CD4-positive, CD25-positive, alpha-beta regulatory T cell (primary cell): ENCODE results near the gene TFB2M. TPM values are rescaled to one million over a fixed set of nuclear protein-coding genes. Genes with fewer than 3 reads are reported as not detected.
"Not testable (repeated sequence)": the region's sequence is repeated elsewhere in the genome, so short reads cannot be mapped to it uniquely, and the experiment has no call there.

Experiments used
- ATAC-seq, 2 donors: fragments of 150-1000 bp; cut with Tn5 transposase; one replicate each; pipeline ENCODE4 v1.10.0; 2021; ENCODE audit warnings: low read depth in 2 of 2, moderate number of reproducible peaks in 2 of 2, moderate library complexity in 1 of 2
- DNase-seq, 3 donors: peaks; one replicate each; pipeline versions ENCODE4 v3.0.0 to v3.0.0-alpha.2; 2012 to 2022; ENCODE audit warnings: mixed read lengths in 1 of 3
- H3K27ac ChIP-seq: one replicate; pipeline ENCODE4 v1.7.0; 2013; ENCODE audit warnings: mild to moderate bottlenecking, low read length; ENCODE audit not compliant: insufficient read depth, poor library complexity, severe bottlenecking
- H3K27me3 ChIP-seq: one replicate; pipeline ENCODE4 v1.7.0; 2013; ENCODE audit warnings: low read length; ENCODE audit not compliant: control insufficient read depth, insufficient read depth
- H3K36me3 ChIP-seq: one replicate; pipeline ENCODE4 v1.7.0; 2013; ENCODE audit warnings: mild to moderate bottlenecking, low read length, moderate library complexity; ENCODE audit not compliant: control insufficient read depth, insufficient read depth
- H3K4me1 ChIP-seq: 2 replicates; pipeline ENCODE4 v1.7.0; 2013; ENCODE audit warnings: mild to moderate bottlenecking, low read length; ENCODE audit not compliant: insufficient read depth, control insufficient read depth, poor library complexity, severe bottlenecking
- H3K4me3 ChIP-seq: one replicate; pipeline ENCODE4 v1.7.0; 2013; ENCODE audit warnings: low read depth, mild to moderate bottlenecking, low read length, moderate library complexity
- H3K9me3 ChIP-seq, 2 experiments: 1 replicate in 1 of 2; 2 replicates in 1 of 2; pipeline ENCODE4 v1.7.0; 2013; ENCODE audit warnings: low read length in 2 of 2, mild to moderate bottlenecking in 1 of 2, moderate library complexity in 1 of 2; ENCODE audit not compliant: control insufficient read depth in 2 of 2
- H3K27ac Mint-ChIP-seq, 3 donors: one replicate each; pipeline ENCODE4 v1.8.0; 2020 to 2022; ENCODE audit warnings: mild to moderate bottlenecking in 3 of 3, mixed read lengths in 3 of 3, moderate library complexity in 2 of 3
- H3K27me3 Mint-ChIP-seq: one replicate; pipeline ENCODE4 v1.8.0; 2022; ENCODE audit warnings: mild to moderate bottlenecking, mixed read lengths
- H3K36me3 Mint-ChIP-seq: one replicate; pipeline ENCODE4 v1.8.0; 2020; ENCODE audit warnings: mixed read lengths
- H3K4me1 Mint-ChIP-seq, 4 donors: one replicate each; pipeline ENCODE4 v1.8.0; 2020 to 2022; ENCODE audit warnings: mixed read lengths in 4 of 4, mild to moderate bottlenecking in 1 of 4
- H3K4me3 Mint-ChIP-seq, 4 donors: one replicate each; pipeline ENCODE4 v1.8.0; 2020 to 2022; ENCODE audit warnings: mild to moderate bottlenecking in 4 of 4, mixed read lengths in 4 of 4, moderate library complexity in 3 of 4
- H3K9me3 Mint-ChIP-seq, 7 donors: one replicate each; pipeline ENCODE4 v1.8.0; 2020 to 2022; ENCODE audit warnings: mixed read lengths in 7 of 7, mild to moderate bottlenecking in 3 of 7, moderate library complexity in 2 of 7
- polyA plus RNA-seq, 4 donors: library from polyadenylated mRNA; unstranded; fragments of 300-500 nt; fragmentation: Illumina TruSeq; gene quantifications; one replicate each; pipeline ENCODE4 v1.2.3, GENCODE V29; 2021
- total RNA-seq: library from RNA; stranded (reverse); gene quantifications from one replicate; pipeline ENCODE4 v1.2.3, GENCODE V29; 2022

TFB2M gene
- total and polyA plus RNA-seq, 5 donors from 2014 or later: 15.2 to 21.8 (median 20.4) TPM

DNA sequence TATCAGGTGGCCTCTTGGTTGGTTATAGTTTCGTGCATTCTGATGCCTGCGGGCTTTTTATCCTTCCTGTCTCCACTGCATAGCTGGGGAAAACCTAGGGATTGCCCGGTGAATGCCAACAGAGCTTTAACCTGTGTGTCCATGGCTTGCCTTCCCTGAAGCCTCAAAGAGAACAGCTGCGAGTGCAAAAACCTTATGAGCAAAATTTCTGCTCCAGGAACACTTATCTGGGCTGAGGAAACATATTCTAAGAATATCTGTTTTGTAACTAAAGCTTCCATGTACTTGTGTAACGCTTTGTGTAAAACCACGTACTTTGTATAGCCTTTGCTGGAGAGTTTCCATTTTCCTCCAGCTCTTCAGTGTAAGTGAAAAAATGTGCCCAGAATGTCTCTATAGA lies 7.4 kb upstream of the TFB2M start:
- ATAC-seq: no peak
- H3K9me3 Mint-ChIP-seq: peaks cover 0 to 2% (median 0%) of the 10 kb centered on the region in 7 donors
- H3K4me1 ChIP-seq: peaks cover 83% of the 10 kb centered on the region
- no peaks in the 10 kb centered on the region for H3K9me3 ChIP-seq
- H3K27ac Mint-ChIP-seq: peak overlapping the region; percentile 48 to 75 (median 73)
- H3K27me3 Mint-ChIP-seq: no peaks in the 10 kb centered on the region
- H3K4me1 Mint-ChIP-seq: peaks cover 23 to 76% (median 54%) of the 10 kb centered on the region in 4 donors
- no peak for DNase-seq
- peaks cover 25% of the 10 kb centered on the region for H3K36me3 Mint-ChIP-seq
- peak overlapping the region; percentile 94 for H3K27ac ChIP-seq
- H3K4me3 ChIP-seq: peak overlapping the region; percentile 97
- peaks cover 5% of the 10 kb centered on the region for H3K36me3 ChIP-seq
- no peaks in the 10 kb centered on the region for H3K27me3 ChIP-seq
- peak overlapping the region; percentile 73 to 80 (median 76) for H3K4me3 Mint-ChIP-seq

DNA sequence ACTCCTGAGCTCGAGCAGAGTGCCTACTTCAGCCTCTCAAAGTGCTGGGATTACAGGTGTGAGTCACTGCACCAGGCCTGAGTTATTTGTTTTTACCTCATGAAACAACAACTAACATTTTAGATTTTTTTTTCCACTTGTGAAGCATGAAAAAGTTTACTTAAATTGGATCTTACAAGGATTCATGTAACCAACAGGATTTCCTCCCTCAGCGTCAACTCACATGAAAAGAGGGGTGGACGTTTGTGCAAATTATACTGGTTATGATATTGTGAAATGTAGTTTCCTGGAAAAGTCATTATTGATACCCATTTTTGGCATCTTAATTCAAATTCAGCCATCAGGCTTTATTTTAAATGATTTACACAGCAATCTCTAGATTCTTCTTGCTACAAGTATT lies 6.7 kb upstream of the TFB2M start:
- Histone ChIP-seq H3K4me3 (peak overlapping the region; percentile 97), H3K27ac (peak overlapping the region; percentile 94), H3K9me3 (no peaks in the 10 kb centered on the region), H3K36me3 (peaks cover 5% of the 10 kb centered on the region), H3K4me1 (peaks cover 84% of the 10 kb centered on the region), H3K27me3 (no peaks in the 10 kb centered on the region)
- H3K27me3 Mint-ChIP-seq: no peaks in the 10 kb centered on the region
- ATAC-seq (no peak), DNase-seq (peak in 1 of 3 donors; percentile 42)
- H3K27ac Mint-ChIP-seq: peak overlapping the region; percentile 57 to 84 (median 75)
- peak overlapping the region; percentile 73 to 80 (median 76) for H3K4me3 Mint-ChIP-seq
- H3K4me1 Mint-ChIP-seq: peaks cover 18 to 76% (median 50%) of the 10 kb centered on the region in 4 donors
- H3K36me3 Mint-ChIP-seq: peaks cover 25% of the 10 kb centered on the region
- peaks cover 0 to 2% (median 0%) of the 10 kb centered on the region in 7 donors for H3K9me3 Mint-ChIP-seq

DNA sequence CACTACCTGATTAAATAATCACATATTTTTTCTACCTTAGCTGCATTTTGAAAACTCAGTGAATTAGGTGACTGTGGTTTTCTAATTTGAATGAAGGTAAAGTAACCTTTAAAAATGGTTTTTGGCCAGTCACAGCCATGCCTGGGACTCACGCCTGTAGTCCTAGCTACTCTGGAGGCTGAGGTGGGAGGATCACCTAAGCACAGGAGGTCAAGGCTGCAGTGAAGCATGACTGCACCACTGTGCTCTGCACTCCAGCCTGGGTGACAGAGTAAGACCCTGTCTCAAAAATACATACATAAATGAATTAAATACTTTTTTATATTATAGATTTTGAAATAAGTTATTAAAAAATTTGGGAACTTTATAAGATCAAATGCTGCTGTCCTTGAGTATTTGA lies 5.9 kb upstream of the TFB2M start:
- Histone ChIP-seq H3K4me1 (peaks cover 83% of the 10 kb centered on the region), H3K36me3 (peaks cover 5% of the 10 kb centered on the region), H3K4me3 (peak overlapping the region; percentile 97), H3K9me3 (no peaks in the 10 kb centered on the region), H3K27ac (peak overlapping the region; percentile 94), H3K27me3 (no peaks in the 10 kb centered on the region)
- Mint-ChIP-seq H3K36me3 (peaks cover 21% of the 10 kb centered on the region), H3K4me1 (peaks cover 15 to 76% (median 47%) of the 10 kb centered on the region in 4 donors), H3K9me3 (peaks cover 0 to 2% (median 0%) of the 10 kb centered on the region in 7 donors), H3K27ac (peak overlapping the region; percentile 95 to 96 (median 96)), H3K27me3 (no peaks in the 10 kb centered on the region), H3K4me3 (peak overlapping the region; percentile 88 to 96 (median 94))
- DNase-seq (no peak), ATAC-seq (no peak)

DNA sequence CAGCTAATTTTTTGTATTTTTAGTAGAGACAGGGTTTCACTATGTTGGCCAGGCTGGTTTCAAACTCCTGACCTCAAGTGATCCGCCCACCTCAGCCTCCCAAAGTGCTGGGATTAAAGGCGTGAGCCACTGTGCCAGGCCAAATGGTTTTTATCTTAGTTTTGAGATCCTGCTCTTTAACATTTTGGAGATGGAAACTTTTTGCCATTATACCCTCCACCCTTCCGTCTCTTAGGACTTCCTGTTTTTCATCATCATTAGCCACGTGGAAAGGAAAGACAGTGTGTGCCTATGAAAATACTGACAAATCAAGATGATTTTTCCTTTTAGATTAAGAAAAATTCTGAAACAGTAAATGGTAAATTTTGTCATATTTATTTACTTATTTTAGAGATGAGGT lies 5.2 kb upstream of the TFB2M start:
- H3K27me3 Mint-ChIP-seq, H3K9me3 ChIP-seq, H3K36me3 ChIP-seq, ATAC-seq, H3K9me3 Mint-ChIP-seq, H3K27me3 ChIP-seq: not testable (repeated sequence)
- Mint-ChIP-seq H3K36me3 (peaks cover 19% of the 10 kb centered on the region), H3K4me3 (peak overlapping the region; percentile 88 to 96 (median 94)), H3K27ac (peak overlapping the region; percentile 95 to 96 (median 96)), H3K4me1 (peaks cover 15 to 72% (median 44%) of the 10 kb centered on the region in 4 donors)
- peak overlapping the region; percentile 97 for H3K4me3 ChIP-seq
- peaks cover 77% of the 10 kb centered on the region for H3K4me1 ChIP-seq
- DNase-seq: peak in 2 of 3 donors; percentile 39 to 71
- peak overlapping the region; percentile 94 for H3K27ac ChIP-seq

DNA sequence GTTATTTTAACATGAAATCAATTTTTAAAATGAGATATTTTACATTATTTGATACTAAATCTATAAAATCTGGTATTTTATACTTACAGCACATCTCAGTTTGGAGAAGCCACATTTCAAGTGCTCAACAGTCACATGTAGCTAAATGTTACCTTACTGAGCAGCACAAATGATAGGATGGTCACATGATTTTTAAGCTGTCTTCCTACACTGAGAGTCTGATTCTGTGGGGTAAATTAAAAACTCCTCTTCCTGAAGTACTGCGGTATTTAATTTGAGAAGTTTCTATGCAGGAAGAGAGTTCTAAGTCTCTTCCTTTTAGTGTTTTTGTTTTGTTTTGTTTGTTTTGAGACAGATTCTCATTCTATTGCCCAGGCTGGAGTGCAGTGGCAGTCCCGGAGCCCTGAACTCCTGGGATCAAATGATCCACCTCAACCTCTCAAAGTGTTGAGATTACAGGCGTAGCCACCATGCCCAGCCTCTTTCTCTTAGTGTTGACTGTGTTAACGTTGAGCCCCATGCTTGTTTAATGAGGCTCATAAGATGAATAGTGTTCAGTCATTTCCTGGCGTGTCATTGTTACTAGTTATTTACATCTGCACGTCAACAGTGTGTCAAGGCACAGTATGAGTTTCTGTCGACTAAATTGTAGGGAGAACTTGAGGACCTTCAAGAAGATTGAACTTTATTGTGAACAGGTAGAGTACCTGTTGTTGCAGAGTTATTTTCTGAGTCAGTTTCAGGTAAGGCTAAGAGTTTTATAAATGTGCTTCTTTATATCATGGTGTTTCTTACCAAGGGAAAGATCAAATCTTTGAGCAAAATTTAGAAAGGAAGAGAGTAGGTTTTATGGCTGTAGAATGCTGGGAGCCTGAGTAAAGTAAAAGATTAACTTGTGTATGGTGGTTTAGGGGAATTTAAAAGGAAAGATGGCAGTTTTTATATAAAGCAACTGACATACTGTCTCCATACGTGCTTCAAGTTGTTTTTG lies 3.5 kb upstream of the TFB2M start:
- Mint-ChIP-seq H3K36me3 (peaks cover 14% of the 10 kb centered on the region), H3K9me3 (peaks cover 0 to 2% (median 0%) of the 10 kb centered on the region in 7 donors), H3K27ac (peak overlapping the region; percentile 95 to 96 (median 96)), H3K4me1 (peaks cover 20 to 75% (median 43%) of the 10 kb centered on the region in 4 donors), H3K4me3 (peak overlapping the region; percentile 88 to 96 (median 94)), H3K27me3 (no peaks in the 10 kb centered on the region)
- peak; percentile 61 to 62 for ATAC-seq
- peak; percentile 19 to 86 (median 78) for DNase-seq
- Histone ChIP-seq H3K27me3 (no peaks in the 10 kb centered on the region), H3K9me3 (no peaks in the 10 kb centered on the region), H3K4me1 (peaks cover 82% of the 10 kb centered on the region), H3K27ac (peak overlapping the region; percentile 94), H3K36me3 (peaks cover 2% of the 10 kb centered on the region), H3K4me3 (peak overlapping the region; percentile 97)

- H3K9me3 ChIP-seq: no peaks in the 10 kb centered on the region
- no peaks in the 10 kb centered on the region for H3K27me3 ChIP-seq
- Mint-ChIP-seq H3K27me3 (no peaks in the 10 kb centered on the region), H3K36me3 (peaks cover 3% of the 10 kb centered on the region), H3K4me1 (peaks cover 17 to 72% (median 37%) of the 10 kb centered on the region in 4 donors), H3K4me3 (peak overlapping the region; percentile 94 to 100 (median 98)), H3K27ac (peak overlapping the region; percentile 96 to 99 (median 99)), H3K9me3 (peaks cover 0 to 2% (median 0%) of the 10 kb centered on the region in 7 donors)
- H3K27ac ChIP-seq: peak overlapping the region; percentile 94
- H3K36me3 ChIP-seq: no peaks in the 10 kb centered on the region
- DNase-seq (no peak), ATAC-seq (no peak)
- H3K4me1 ChIP-seq: peaks cover 78% of the 10 kb centered on the region
- peak overlapping the region; percentile 97 for H3K4me3 ChIP-seq
Observed at GRCh38 chr1:246567646-246568235, 1.7 kb upstream of the TFB2M start.

GRCh38 chr1:246566813-246567645 lies 968 bp upstream of the TFB2M start:
- Histone ChIP-seq H3K36me3 (peaks cover 5% of the 10 kb centered on the region), H3K4me1 (peaks cover 71% of the 10 kb centered on the region), H3K4me3 (peak overlapping the region; percentile 97), H3K9me3 (no peaks in the 10 kb centered on the region), H3K27me3 (no peaks in the 10 kb centered on the region), H3K27ac (peak overlapping the region; percentile 94)
- ATAC-seq: peak in 1 of 2 donors; percentile 4
- Mint-ChIP-seq H3K4me1 (peaks cover 17 to 67% (median 37%) of the 10 kb centered on the region in 4 donors), H3K27ac (peak overlapping the region; percentile 96 to 99 (median 99)), H3K9me3 (peaks cover 0 to 2% (median 0%) of the 10 kb centered on the region in 7 donors), H3K36me3 (peaks cover 3% of the 10 kb centered on the region), H3K27me3 (no peaks in the 10 kb centered on the region), H3K4me3 (peak overlapping the region; percentile 94 to 100 (median 98))
- peak in 2 of 3 donors; percentile 24 to 61 for DNase-seq
